Glutamatergic neuron (in vitro differentiated cells): ENCODE measurements around the gene ACTL6B. TPM values are rescaled to one million over a fixed set of nuclear protein-coding genes. Genes with fewer than 3 reads are reported as not detected.

Experiments used
- DNase-seq: peaks from one replicate; pipeline ENCODE4 v3.0.0; 2022
- H3K27ac Mint-ChIP-seq: one replicate; pipeline ENCODE4 v1.8.0; 2020; ENCODE audit warnings: mild to moderate bottlenecking, mixed read lengths, inconsistent platforms; ENCODE audit not compliant: unreplicated experiment
- H3K27me3 Mint-ChIP-seq: one replicate; pipeline ENCODE4 v1.8.0; 2020; ENCODE audit warnings: mild to moderate bottlenecking, moderate library complexity, mixed read lengths, inconsistent platforms; ENCODE audit not compliant: unreplicated experiment
- H3K36me3 Mint-ChIP-seq: one replicate; pipeline ENCODE4 v1.8.0; 2020; ENCODE audit warnings: mild to moderate bottlenecking, mixed read lengths, inconsistent platforms; ENCODE audit not compliant: unreplicated experiment
- H3K4me1 Mint-ChIP-seq: one replicate; pipeline ENCODE4 v1.8.0; 2020; ENCODE audit warnings: mild to moderate bottlenecking, low read depth, mixed read lengths, inconsistent platforms; ENCODE audit not compliant: unreplicated experiment
- H3K4me3 Mint-ChIP-seq: one replicate; pipeline ENCODE4 v1.8.0; 2020; ENCODE audit warnings: mild to moderate bottlenecking, mixed read lengths, inconsistent platforms; ENCODE audit not compliant: unreplicated experiment
- H3K9me3 Mint-ChIP-seq: one replicate; pipeline ENCODE4 v1.8.0; 2020; ENCODE audit warnings: mild to moderate bottlenecking, moderate library complexity, mixed read lengths, inconsistent platforms; ENCODE audit not compliant: unreplicated experiment
- total RNA-seq: library from RNA; stranded (reverse); fragmentation: NEBNext Ultra II Directional; extraction: Animal tissue kit (Norgen Biotek cat#: 25700); gene quantifications from one replicate; pipeline ENCODE4 v1.2.1, GENCODE V29; 2021; ENCODE audit not compliant: unreplicated experiment
- TF ChIP-seq, protein P1 (sequence below): fragments of 200-600 bp; sonication (generic); IDR thresholded peaks from one replicate; pipeline ENCODE4 v1.5.0; 2021; ENCODE audit not compliant: partially characterized antibody, unreplicated experiment

ACTL6B gene
- total RNA-seq, 1 donor from 2014 or later, result 95.2 TPM

DNA sequence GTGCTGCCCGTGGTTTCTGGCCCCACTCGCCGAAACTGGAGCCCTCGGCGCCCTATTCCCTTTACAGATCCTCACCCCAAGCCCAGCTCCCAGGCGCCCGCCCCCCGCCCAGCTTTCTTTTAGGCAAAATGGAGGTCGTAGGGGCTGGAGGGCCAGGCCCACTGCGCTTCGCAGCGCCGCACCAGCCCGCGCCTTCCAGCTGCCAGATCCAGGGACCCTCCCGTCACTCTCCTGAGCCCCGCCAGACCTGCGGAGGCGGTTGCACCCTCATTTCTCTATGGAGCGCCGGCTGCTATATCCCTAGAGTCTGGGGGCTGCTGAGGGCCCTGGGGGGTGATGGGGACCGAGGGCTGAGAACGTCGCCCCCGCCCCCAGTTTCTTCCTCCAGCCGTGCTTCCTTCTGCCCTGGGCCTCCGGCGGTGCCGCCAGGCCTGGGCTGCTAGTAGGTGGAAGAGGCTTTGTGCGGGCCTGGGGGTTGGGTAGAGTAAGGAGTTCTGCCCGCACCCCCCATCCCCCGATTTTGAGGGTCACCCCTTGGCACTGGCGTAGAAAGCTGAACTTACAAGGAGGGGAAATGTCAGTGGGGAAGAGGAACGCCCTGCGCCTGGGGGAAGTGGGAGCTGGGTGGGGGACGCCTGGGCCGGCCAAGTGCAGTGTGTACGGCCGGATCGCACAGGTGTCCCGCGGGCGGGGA lies 18.3 kb upstream of the ACTL6B start:
- H3K27me3 Mint-ChIP-seq, result peaks cover 11% of the 10 kb centered on the region
- peaks cover 7% of the 10 kb centered on the region for H3K9me3 Mint-ChIP-seq
- TF ChIP-seq, protein P1, sequence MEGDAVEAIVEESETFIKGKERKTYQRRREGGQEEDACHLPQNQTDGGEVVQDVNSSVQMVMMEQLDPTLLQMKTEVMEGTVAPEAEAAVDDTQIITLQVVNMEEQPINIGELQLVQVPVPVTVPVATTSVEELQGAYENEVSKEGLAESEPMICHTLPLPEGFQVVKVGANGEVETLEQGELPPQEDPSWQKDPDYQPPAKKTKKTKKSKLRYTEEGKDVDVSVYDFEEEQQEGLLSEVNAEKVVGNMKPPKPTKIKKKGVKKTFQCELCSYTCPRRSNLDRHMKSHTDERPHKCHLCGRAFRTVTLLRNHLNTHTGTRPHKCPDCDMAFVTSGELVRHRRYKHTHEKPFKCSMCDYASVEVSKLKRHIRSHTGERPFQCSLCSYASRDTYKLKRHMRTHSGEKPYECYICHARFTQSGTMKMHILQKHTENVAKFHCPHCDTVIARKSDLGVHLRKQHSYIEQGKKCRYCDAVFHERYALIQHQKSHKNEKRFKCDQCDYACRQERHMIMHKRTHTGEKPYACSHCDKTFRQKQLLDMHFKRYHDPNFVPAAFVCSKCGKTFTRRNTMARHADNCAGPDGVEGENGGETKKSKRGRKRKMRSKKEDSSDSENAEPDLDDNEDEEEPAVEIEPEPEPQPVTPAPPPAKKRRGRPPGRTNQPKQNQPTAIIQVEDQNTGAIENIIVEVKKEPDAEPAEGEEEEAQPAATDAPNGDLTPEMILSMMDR, result no peak
- no peaks in the 10 kb centered on the region for H3K36me3 Mint-ChIP-seq
- peaks cover 2% of the 10 kb centered on the region for H3K4me1 Mint-ChIP-seq
- H3K4me3 Mint-ChIP-seq, result peak overlapping the region; percentile 94
- H3K27ac Mint-ChIP-seq, result peak overlapping the region; percentile 38
- DNase-seq, result peak; percentile 53

DNA sequence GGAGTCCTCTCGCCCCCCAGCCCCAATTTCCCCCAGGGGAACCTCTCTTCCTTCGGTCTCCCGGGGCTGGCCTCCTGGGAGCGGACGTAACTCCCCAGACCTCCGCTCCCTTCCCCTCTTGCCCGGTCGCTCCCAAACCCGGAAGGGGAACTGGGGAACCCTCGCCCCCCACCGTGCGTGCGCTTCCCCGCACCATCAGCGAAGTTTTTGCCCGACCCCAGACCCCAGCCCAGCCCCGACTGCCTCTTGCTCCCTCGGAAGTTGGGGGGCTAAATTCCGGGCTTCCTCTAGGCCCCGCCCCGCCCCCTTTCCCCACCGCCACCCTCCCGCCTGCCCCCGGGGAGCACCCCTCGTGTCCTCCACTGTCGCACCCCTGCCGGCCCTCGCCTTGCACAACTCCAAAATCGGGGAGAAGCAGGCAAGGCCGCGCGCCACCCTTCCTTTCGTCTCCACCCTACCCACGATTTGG lies 17.7 kb upstream of the ACTL6B start:
- DNase-seq, result peak; percentile 36
- Mint-ChIP-seq H3K4me3 (peak overlapping the region; percentile 94), H3K27ac (peak overlapping the region; percentile 38), H3K27me3 (peaks cover 8% of the 10 kb centered on the region), H3K4me1 (peaks cover 2% of the 10 kb centered on the region), H3K36me3 (no peaks in the 10 kb centered on the region), H3K9me3 (peaks cover 4% of the 10 kb centered on the region)
- TF ChIP-seq, protein P1, result no peak

- Mint-ChIP-seq H3K36me3 (no peaks in the 10 kb centered on the region), H3K9me3 (peaks cover 4% of the 10 kb centered on the region), H3K27ac (peak within 1 kb of the TSS; percentile 88), H3K27me3 (peaks cover 8% of the 10 kb centered on the region), H3K4me3 (peak within 1 kb of the TSS; percentile 94), H3K4me1 (peaks cover 2% of the 10 kb centered on the region)
- peak; percentile 99 for DNase-seq
- TF ChIP-seq, protein P1, result no peak
Measured at GRCh38 chr7:100673302-100673941, 17.2 kb upstream of the ACTL6B start, which contains the start of gene GNB2. Gene GNB2 (plus strand): TSS chr7:100673740. CDS start chr7:100676266, 2,526 bp downstream.

GRCh38 chr7:100671353-100672327 lies 15.4 kb upstream of the ACTL6B start:
- peaks cover 8% of the 10 kb centered on the region for H3K36me3 Mint-ChIP-seq
- TF ChIP-seq, protein P1, result no peak
- no peak overlapping the region for H3K27ac Mint-ChIP-seq
- no peak overlapping the region for H3K4me3 Mint-ChIP-seq
- DNase-seq, result no peak
- H3K9me3 Mint-ChIP-seq, result peaks cover 8% of the 10 kb centered on the region
- no peaks in the 10 kb centered on the region for H3K4me1 Mint-ChIP-seq
- peaks cover 6% of the 10 kb centered on the region for H3K27me3 Mint-ChIP-seq
